Measurements from ENCODE around the gene GPS1.
A peak's percentile ranks its signal among the peaks of the same experiment; 100 is the strongest.

Gene GPS1

GRCh38 chr17:82095777-82096708 lies 44.3 kb downstream of the GPS1 start:
- WGBS, 2 experiments (ENCODE audit: insufficient coverage in 2 of 2): 82 to 86% methylated on average over 33 to 35 of the region's 35 CpGs
- Histone ChIP-seq H3K27ac (ENCODE audit: low read depth, low read length, severe bottlenecking) (no peak overlapping the region), H3K9me3 (ENCODE audit: control insufficient read depth, low read length) (no peaks in the 10 kb centered on the region), H3K4me3 (ENCODE audit: extremely low read depth, insufficient read depth, low read length, poor library complexity, severe bottlenecking) (peak overlapping the region; percentile 83), H3K36me3 (ENCODE audit: control insufficient read depth, insufficient read depth, low read length) (peaks cover 55% of the 10 kb centered on the region), H3K4me1 (ENCODE audit: control insufficient read depth, insufficient read depth, low read length, poor library complexity, severe bottlenecking) (peaks cover 23% of the 10 kb centered on the region)

GRCh38 chr17:82096709-82097183 lies 45.0 kb downstream of the GPS1 start:
- H3K4me1 ChIP-seq (ENCODE audit: control insufficient read depth, insufficient read depth, low read length, poor library complexity, severe bottlenecking): peaks cover 23% of the 10 kb centered on the region
- peak overlapping the region; percentile 36 for H3K27ac ChIP-seq (ENCODE audit: low read depth, low read length, severe bottlenecking)
- H3K9me3 ChIP-seq (ENCODE audit: control insufficient read depth, low read length): no peaks in the 10 kb centered on the region
- 33 to 44% methylated on average over 7 to 8 of the region's 8 CpGs for whole genome bisulfite sequencing, 2 experiments (ENCODE audit: insufficient coverage in 2 of 2)
- H3K4me3 ChIP-seq (ENCODE audit: extremely low read depth, insufficient read depth, low read length, poor library complexity, severe bottlenecking): peak overlapping the region; percentile 83
- peaks cover 48% of the 10 kb centered on the region for H3K36me3 ChIP-seq (ENCODE audit: control insufficient read depth, insufficient read depth, low read length)

GRCh38 chr17:82097184-82097918 lies 45.7 kb downstream of the GPS1 start:
- Histone ChIP-seq H3K9me3 (ENCODE audit: control insufficient read depth, low read length) (no peaks in the 10 kb centered on the region), H3K36me3 (ENCODE audit: control insufficient read depth, insufficient read depth, low read length) (peaks cover 42% of the 10 kb centered on the region), H3K27ac (ENCODE audit: low read depth, low read length, severe bottlenecking) (peak overlapping the region; percentile 77), H3K4me3 (ENCODE audit: extremely low read depth, insufficient read depth, low read length, poor library complexity, severe bottlenecking) (peak overlapping the region; percentile 83), H3K4me1 (ENCODE audit: control insufficient read depth, insufficient read depth, low read length, poor library complexity, severe bottlenecking) (peaks cover 23% of the 10 kb centered on the region)
- WGBS, 2 experiments (ENCODE audit: insufficient coverage in 2 of 2): 0 to 1% methylated on average over 55 to 59 of the region's 77 CpGs

- WGBS, 2 experiments (ENCODE audit: insufficient coverage in 2 of 2): 0 to 1% methylated on average over 21 to 34 of the region's 36 CpGs
- Histone ChIP-seq H3K4me3 (ENCODE audit: extremely low read depth, insufficient read depth, low read length, poor library complexity, severe bottlenecking) (peak overlapping the region; percentile 83), H3K27ac (ENCODE audit: low read depth, low read length, severe bottlenecking) (peak overlapping the region; percentile 77), H3K9me3 (ENCODE audit: control insufficient read depth, low read length) (no peaks in the 10 kb centered on the region), H3K36me3 (ENCODE audit: control insufficient read depth, insufficient read depth, low read length) (peaks cover 37% of the 10 kb centered on the region), H3K4me1 (ENCODE audit: control insufficient read depth, insufficient read depth, low read length, poor library complexity, severe bottlenecking) (peaks cover 23% of the 10 kb centered on the region)
These were observed 46.1 kb downstream of the GPS1 start for GRCh38 chr17:82097919-82098168.

GRCh38 chr17:82098169-82098938 lies 46.7 kb downstream of the GPS1 start, which contains the start of gene FASN:
Gene FASN (minus strand): TSS chr17:82098236. CDS start chr17:82096445, 1,791 bp downstream.
- H3K36me3 ChIP-seq (ENCODE audit: control insufficient read depth, insufficient read depth, low read length): peaks cover 32% of the 10 kb centered on the region
- H3K27ac ChIP-seq (ENCODE audit: low read depth, low read length, severe bottlenecking): peak within 1 kb of the TSS; percentile 95
- H3K9me3 ChIP-seq (ENCODE audit: control insufficient read depth, low read length): no peaks in the 10 kb centered on the region
- peak within 1 kb of the TSS; percentile 83 for H3K4me3 ChIP-seq (ENCODE audit: extremely low read depth, insufficient read depth, low read length, poor library complexity, severe bottlenecking)
- WGBS, 2 experiments (ENCODE audit: insufficient coverage in 2 of 2): 0 to 1% methylated on average over 69 to 80 of the region's 124 CpGs
- peaks cover 28% of the 10 kb centered on the region for H3K4me1 ChIP-seq (ENCODE audit: control insufficient read depth, insufficient read depth, low read length, poor library complexity, severe bottlenecking)

- Histone ChIP-seq H3K36me3 (ENCODE audit: control insufficient read depth, insufficient read depth, low read length) (peaks cover 26% of the 10 kb centered on the region), H3K27ac (ENCODE audit: low read depth, low read length, severe bottlenecking) (peak overlapping the region; percentile 95), H3K4me3 (ENCODE audit: extremely low read depth, insufficient read depth, low read length, poor library complexity, severe bottlenecking) (peak overlapping the region; percentile 44), H3K4me1 (ENCODE audit: control insufficient read depth, insufficient read depth, low read length, poor library complexity, severe bottlenecking) (peaks cover 36% of the 10 kb centered on the region), H3K9me3 (ENCODE audit: control insufficient read depth, low read length) (no peaks in the 10 kb centered on the region)
- WGBS, 2 experiments (ENCODE audit: insufficient coverage in 2 of 2): 11 to 17% methylated on average over 62 to 67 of the region's 80 CpGs
These were observed 47.5 kb downstream of the GPS1 start for GRCh38 chr17:82098939-82099763.

GRCh38 chr17:82100502-82101298 lies 49.0 kb downstream of the GPS1 start:
- H3K36me3 ChIP-seq (ENCODE audit: control insufficient read depth, insufficient read depth, low read length): peaks cover 15% of the 10 kb centered on the region
- H3K9me3 ChIP-seq (ENCODE audit: control insufficient read depth, low read length): no peaks in the 10 kb centered on the region
- no peak overlapping the region for H3K4me3 ChIP-seq (ENCODE audit: extremely low read depth, insufficient read depth, low read length, poor library complexity, severe bottlenecking)
- H3K4me1 ChIP-seq (ENCODE audit: control insufficient read depth, insufficient read depth, low read length, poor library complexity, severe bottlenecking): peaks cover 29% of the 10 kb centered on the region
- 90 to 96% methylated on average over 21 to 31 of the region's 35 CpGs for WGBS, 2 experiments (ENCODE audit: insufficient coverage in 2 of 2)
- H3K27ac ChIP-seq (ENCODE audit: low read depth, low read length, severe bottlenecking): no peak overlapping the region

GRCh38 chr17:82101301-82101715 lies 49.6 kb downstream of the GPS1 start:
- Histone ChIP-seq H3K36me3 (ENCODE audit: control insufficient read depth, insufficient read depth, low read length) (peaks cover 9% of the 10 kb centered on the region), H3K27ac (ENCODE audit: low read depth, low read length, severe bottlenecking) (no peak overlapping the region), H3K9me3 (ENCODE audit: control insufficient read depth, low read length) (no peaks in the 10 kb centered on the region), H3K4me1 (ENCODE audit: control insufficient read depth, insufficient read depth, low read length, poor library complexity, severe bottlenecking) (peaks cover 33% of the 10 kb centered on the region), H3K4me3 (ENCODE audit: extremely low read depth, insufficient read depth, low read length, poor library complexity, severe bottlenecking) (no peak overlapping the region)
- 89 to 93% methylated on average over 5 to 6 of the region's 10 CpGs for WGBS, 2 experiments (ENCODE audit: insufficient coverage in 2 of 2)
